HL-60 (cell line): Measurements from ENCODE around the gene NTHL1.

ENCODE experiments used
- DNase-seq, 2 experiments: peaks; one replicate each; pipeline ENCODE4 v3.0.0-alpha.2; 2010 to 2020; ENCODE audit warnings: low read depth in 1 of 2, low spot score in 1 of 2
- H3K27ac ChIP-seq: fragments of 250-450 bp; sonication (Bioruptor Pico); replicated peaks from 2 replicates; pipeline ENCODE4 v1.5.1; 2020; ENCODE audit warnings: mild to moderate bottlenecking, moderate library complexity
- H3K27me3 ChIP-seq: fragments of 250-450 bp; sonication (Bioruptor Pico); 2 replicates; pipeline ENCODE4 v1.5.1; 2021; ENCODE audit warnings: mild to moderate bottlenecking, moderate library complexity; ENCODE audit not compliant: insufficient read depth, poor library complexity, severe bottlenecking
- H3K4me3 ChIP-seq: replicated peaks from 2 replicates; pipeline ENCODE4 v1.5.1; 2011; ENCODE audit warnings: mild to moderate bottlenecking, control low read depth, low read length; ENCODE audit not compliant: insufficient read depth
- GABPA ChIP-seq: IDR thresholded peaks from 2 replicates; pipeline ENCODE4 v1.6.1; 2012; ENCODE audit warnings: low read depth
- POLR2AphosphoS5 ChIP-seq: IDR thresholded peaks from 2 replicates; pipeline ENCODE4 v1.6.1; 2012; ENCODE audit warnings: low read depth
- SPI1 ChIP-seq: IDR thresholded peaks from 2 replicates; pipeline ENCODE4 v1.6.1; 2012; ENCODE audit warnings: low read depth, mild to moderate bottlenecking, borderline replicate concordance
- TF ChIP-seq, protein P1 (sequence below): IDR thresholded peaks from 2 replicates; pipeline ENCODE4 v1.6.1; 2012; ENCODE audit warnings: low read depth; ENCODE audit not compliant: insufficient replicate concordance
- TF ChIP-seq, protein P2 (sequence below): IDR thresholded peaks from one replicate; pipeline ENCODE4 v1.5.1; 2011; ENCODE audit warnings: low read length, control low read depth, inconsistent platforms; ENCODE audit not compliant: insufficient read depth

NTHL1 gene

DNA sequence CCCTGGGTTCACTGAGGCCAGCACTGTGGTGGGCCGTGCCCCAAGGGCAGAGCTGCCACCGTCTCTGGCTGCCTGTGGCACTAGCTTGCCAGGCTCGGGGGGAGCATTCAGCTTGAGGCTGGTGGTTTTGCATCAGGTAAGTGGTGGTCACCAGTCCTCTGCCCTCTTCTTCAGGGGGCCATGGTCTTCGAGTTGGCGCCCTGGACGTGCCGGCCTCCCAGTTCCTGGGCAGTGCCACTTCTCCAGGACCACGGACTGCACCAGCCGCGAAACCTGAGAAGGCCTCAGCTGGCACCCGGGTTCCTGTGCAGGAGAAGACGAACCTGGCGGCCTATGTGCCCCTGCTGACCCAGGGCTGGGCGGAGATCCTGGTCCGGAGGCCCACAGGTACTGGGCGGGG is 32.4 kb upstream of the NTHL1 start:
- Histone ChIP-seq H3K27me3 (no peaks in the 10 kb centered on the region), H3K27ac (no peak overlapping the region), H3K4me3 (no peak overlapping the region)
- no peak for DNase-seq
- TF ChIP-seq POLR2AphosphoS5 = no peak
- TF ChIP-seq GABPA = no peak
- TF ChIP-seq SPI1 = no peak

DNA sequence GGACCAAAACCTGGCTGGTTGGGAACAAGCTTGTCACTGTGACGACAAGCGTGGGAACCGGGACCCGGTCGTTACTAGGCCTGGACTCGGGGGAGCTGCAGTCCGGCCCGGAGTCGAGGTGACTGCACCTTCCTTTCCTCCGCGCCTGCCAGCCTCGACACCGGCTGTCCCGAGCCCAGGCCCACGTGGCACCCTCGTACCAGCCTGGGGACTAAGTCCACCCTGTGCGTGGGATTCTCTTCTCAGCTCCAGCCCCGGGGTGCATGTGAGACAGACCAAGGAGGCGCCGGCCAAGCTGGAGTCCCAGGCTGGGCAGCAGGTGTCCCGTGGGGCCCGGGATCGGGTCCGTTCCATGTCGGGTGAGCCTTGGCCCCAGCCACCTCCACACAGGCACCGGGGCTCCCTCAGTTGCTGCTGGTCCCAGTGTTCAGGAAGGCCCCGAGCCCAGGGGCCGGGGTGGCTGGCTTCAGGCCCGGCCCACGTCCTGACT is 31.7 kb upstream of the NTHL1 start:
- H3K4me3 ChIP-seq = no peak overlapping the region
- H3K27me3 ChIP-seq = no peaks in the 10 kb centered on the region
- DNase-seq = no peak
- no peak overlapping the region for H3K27ac ChIP-seq
- TF ChIP-seq, protein P1, sequence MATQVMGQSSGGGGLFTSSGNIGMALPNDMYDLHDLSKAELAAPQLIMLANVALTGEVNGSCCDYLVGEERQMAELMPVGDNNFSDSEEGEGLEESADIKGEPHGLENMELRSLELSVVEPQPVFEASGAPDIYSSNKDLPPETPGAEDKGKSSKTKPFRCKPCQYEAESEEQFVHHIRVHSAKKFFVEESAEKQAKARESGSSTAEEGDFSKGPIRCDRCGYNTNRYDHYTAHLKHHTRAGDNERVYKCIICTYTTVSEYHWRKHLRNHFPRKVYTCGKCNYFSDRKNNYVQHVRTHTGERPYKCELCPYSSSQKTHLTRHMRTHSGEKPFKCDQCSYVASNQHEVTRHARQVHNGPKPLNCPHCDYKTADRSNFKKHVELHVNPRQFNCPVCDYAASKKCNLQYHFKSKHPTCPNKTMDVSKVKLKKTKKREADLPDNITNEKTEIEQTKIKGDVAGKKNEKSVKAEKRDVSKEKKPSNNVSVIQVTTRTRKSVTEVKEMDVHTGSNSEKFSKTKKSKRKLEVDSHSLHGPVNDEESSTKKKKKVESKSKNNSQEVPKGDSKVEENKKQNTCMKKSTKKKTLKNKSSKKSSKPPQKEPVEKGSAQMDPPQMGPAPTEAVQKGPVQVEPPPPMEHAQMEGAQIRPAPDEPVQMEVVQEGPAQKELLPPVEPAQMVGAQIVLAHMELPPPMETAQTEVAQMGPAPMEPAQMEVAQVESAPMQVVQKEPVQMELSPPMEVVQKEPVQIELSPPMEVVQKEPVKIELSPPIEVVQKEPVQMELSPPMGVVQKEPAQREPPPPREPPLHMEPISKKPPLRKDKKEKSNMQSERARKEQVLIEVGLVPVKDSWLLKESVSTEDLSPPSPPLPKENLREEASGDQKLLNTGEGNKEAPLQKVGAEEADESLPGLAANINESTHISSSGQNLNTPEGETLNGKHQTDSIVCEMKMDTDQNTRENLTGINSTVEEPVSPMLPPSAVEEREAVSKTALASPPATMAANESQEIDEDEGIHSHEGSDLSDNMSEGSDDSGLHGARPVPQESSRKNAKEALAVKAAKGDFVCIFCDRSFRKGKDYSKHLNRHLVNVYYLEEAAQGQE = no peak
- TF ChIP-seq GABPA (no peak), SPI1 (no peak), POLR2AphosphoS5 (no peak)
- TF ChIP-seq, protein P2, sequence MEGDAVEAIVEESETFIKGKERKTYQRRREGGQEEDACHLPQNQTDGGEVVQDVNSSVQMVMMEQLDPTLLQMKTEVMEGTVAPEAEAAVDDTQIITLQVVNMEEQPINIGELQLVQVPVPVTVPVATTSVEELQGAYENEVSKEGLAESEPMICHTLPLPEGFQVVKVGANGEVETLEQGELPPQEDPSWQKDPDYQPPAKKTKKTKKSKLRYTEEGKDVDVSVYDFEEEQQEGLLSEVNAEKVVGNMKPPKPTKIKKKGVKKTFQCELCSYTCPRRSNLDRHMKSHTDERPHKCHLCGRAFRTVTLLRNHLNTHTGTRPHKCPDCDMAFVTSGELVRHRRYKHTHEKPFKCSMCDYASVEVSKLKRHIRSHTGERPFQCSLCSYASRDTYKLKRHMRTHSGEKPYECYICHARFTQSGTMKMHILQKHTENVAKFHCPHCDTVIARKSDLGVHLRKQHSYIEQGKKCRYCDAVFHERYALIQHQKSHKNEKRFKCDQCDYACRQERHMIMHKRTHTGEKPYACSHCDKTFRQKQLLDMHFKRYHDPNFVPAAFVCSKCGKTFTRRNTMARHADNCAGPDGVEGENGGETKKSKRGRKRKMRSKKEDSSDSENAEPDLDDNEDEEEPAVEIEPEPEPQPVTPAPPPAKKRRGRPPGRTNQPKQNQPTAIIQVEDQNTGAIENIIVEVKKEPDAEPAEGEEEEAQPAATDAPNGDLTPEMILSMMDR = no peak

DNA sequence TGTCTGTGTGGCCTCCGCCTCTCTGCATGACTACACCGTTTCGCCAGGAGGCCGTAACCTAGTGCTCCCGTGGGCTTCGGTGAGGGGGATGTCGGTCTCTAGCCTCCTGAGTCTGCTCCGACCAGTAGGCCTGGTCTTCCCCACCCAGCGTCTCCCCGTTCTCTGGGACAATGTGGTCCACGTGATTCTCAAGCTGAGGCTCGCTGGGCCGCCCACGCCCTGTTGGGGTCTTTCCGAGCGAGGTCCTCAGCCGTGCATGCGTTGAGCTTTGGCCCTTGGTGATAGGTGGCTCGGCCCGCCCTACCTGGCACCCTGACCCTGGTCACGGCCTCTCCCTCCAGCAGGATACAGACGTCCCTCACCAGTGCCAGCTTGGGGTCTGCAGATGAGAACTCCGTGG is 31.1 kb upstream of the NTHL1 start:
- DNase-seq = no peak
- no peak overlapping the region for H3K27ac ChIP-seq
- TF ChIP-seq, protein P2 = no peak
- TF ChIP-seq, protein P1 = no peak
- TF ChIP-seq POLR2AphosphoS5 = no peak
- TF ChIP-seq GABPA = no peak
- TF ChIP-seq SPI1 = no peak
- H3K27me3 ChIP-seq = no peaks in the 10 kb centered on the region
- H3K4me3 ChIP-seq = no peak overlapping the region

DNA sequence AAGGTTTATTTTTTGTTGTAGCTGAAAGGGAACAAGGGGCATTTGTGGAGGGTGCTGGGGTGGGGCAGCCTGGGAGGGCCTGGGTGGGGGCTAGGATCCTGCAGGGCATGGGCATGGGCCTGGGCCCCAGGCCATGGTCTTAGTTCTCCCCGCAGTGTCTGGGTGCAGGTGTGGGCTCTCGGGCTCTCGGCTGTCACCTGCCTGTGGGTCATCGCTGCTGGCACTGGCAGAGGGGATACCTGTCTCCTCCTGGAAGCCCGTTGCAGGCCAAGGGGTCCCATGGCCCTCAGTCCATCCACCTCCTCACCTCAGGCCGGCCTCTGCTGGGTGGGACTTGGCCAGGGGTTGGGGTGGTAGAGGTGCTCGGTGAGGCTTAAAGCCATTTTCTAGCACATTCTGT is 30.5 kb upstream of the NTHL1 start:
- H3K27me3 ChIP-seq = no peaks in the 10 kb centered on the region
- H3K27ac ChIP-seq = no peak overlapping the region
- DNase-seq = no peak
- TF ChIP-seq, protein P2 = no peak
- no peak for TF ChIP-seq POLR2AphosphoS5
- TF ChIP-seq SPI1 = no peak
- TF ChIP-seq, protein P1 = no peak
- TF ChIP-seq GABPA = no peak
- H3K4me3 ChIP-seq = no peak overlapping the region
